ENCODE results near the gene TMEM179. TPM values are rescaled to one million over a fixed set of nuclear protein-coding genes. Genes with fewer than 3 reads are reported as not detected.

Gene TMEM179
- polyA plus RNA-seq, 1 experiment = 0.10 TPM

DNA sequence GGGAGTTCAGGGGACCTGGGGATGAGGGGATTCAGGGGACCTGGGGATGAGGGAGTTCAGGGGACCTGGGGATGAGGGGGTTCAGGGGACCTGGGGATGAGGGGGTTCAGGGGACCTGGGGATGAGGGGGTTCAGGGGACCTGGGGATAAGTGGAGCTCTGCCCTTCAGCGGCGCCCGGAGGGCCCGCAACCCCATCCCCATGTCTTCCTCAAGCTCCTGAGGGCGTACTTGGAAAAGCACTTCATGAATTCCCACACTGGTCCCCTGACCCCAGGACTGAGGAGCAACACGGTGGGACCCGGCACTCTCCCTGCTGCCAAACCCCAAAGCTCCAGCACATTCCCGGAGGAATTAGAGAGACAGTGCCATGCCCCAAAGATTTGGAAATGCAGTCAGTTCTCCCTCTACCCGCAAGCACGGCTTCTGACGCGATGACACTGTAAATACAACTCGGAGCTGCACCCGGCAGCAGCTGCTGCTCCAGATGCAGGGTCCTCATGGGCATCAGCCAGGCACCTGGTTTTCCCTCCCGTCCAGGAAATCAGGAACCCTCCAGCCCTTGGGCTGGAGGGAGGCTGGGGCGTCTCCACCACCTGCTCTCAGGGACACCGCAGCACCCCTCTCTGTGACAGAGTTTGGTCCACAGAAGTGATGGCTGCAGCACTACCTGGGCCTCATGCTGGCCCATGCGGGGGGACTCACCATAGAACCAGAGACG is 57.8 kb downstream of the TMEM179 start:
- TF ChIP-seq, protein P1, sequence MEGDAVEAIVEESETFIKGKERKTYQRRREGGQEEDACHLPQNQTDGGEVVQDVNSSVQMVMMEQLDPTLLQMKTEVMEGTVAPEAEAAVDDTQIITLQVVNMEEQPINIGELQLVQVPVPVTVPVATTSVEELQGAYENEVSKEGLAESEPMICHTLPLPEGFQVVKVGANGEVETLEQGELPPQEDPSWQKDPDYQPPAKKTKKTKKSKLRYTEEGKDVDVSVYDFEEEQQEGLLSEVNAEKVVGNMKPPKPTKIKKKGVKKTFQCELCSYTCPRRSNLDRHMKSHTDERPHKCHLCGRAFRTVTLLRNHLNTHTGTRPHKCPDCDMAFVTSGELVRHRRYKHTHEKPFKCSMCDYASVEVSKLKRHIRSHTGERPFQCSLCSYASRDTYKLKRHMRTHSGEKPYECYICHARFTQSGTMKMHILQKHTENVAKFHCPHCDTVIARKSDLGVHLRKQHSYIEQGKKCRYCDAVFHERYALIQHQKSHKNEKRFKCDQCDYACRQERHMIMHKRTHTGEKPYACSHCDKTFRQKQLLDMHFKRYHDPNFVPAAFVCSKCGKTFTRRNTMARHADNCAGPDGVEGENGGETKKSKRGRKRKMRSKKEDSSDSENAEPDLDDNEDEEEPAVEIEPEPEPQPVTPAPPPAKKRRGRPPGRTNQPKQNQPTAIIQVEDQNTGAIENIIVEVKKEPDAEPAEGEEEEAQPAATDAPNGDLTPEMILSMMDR (IDR thresholded peaks at IDR 0.05; ENCODE audit: low read depth, low read length) = no peak
- no peak for DNase-seq (ENCODE audit: low read depth, low spot score)
- H3K9me3 ChIP-seq (ENCODE audit: control insufficient read depth, insufficient read depth, low read length) = no peaks in the 10 kb centered on the region
- no peak overlapping the region for H3K4me3 ChIP-seq (ENCODE audit: low read depth, low read length)
- H3K27me3 ChIP-seq (ENCODE audit: control insufficient read depth, insufficient read depth, low read length) = peaks cover 2% of the 10 kb centered on the region
- ChIA-PET CTCF (interaction anchor here (1.3 kb wide), 1 partner anchor 18 kb away, joined by 6 read pairs; no protein-coding TSS in a partner anchor), POLR2A (no interaction called here)
- no peak overlapping the region for H3K27ac ChIP-seq (ENCODE audit: low read depth, low read length)

- H3K4me3 ChIP-seq (ENCODE audit: low read depth, low read length) = no peak overlapping the region
- ChIA-PET POLR2A (no interaction called here), CTCF (no interaction called here)
- H3K27me3 ChIP-seq (ENCODE audit: control insufficient read depth, insufficient read depth, low read length) = peaks cover 2% of the 10 kb centered on the region
- DNase-seq (ENCODE audit: low read depth, low spot score) = no peak
- TF ChIP-seq, protein P1 (IDR thresholded peaks at IDR 0.05; ENCODE audit: low read depth, low read length) = no peak
- no peaks in the 10 kb centered on the region for H3K9me3 ChIP-seq (ENCODE audit: control insufficient read depth, insufficient read depth, low read length)
- no peak overlapping the region for H3K27ac ChIP-seq (ENCODE audit: low read depth, low read length)
These were observed 58.5 kb downstream of the TMEM179 start for GRCh38 chr14:104545942-104546501.

GRCh38 chr14:104545151-104545941 is 59.2 kb downstream of the TMEM179 start:
- Histone ChIP-seq H3K27ac (ENCODE audit: low read depth, low read length) (no peak overlapping the region), H3K27me3 (ENCODE audit: control insufficient read depth, insufficient read depth, low read length) (peaks cover 2% of the 10 kb centered on the region), H3K4me3 (ENCODE audit: low read depth, low read length) (no peak overlapping the region), H3K9me3 (ENCODE audit: control insufficient read depth, insufficient read depth, low read length) (no peaks in the 10 kb centered on the region)
- TF ChIP-seq, protein P1 (IDR thresholded peaks at IDR 0.05; ENCODE audit: low read depth, low read length) = no peak
- ChIA-PET POLR2A (no interaction called here), CTCF (no interaction called here)
- no peak for DNase-seq (ENCODE audit: low read depth, low spot score)

DNA sequence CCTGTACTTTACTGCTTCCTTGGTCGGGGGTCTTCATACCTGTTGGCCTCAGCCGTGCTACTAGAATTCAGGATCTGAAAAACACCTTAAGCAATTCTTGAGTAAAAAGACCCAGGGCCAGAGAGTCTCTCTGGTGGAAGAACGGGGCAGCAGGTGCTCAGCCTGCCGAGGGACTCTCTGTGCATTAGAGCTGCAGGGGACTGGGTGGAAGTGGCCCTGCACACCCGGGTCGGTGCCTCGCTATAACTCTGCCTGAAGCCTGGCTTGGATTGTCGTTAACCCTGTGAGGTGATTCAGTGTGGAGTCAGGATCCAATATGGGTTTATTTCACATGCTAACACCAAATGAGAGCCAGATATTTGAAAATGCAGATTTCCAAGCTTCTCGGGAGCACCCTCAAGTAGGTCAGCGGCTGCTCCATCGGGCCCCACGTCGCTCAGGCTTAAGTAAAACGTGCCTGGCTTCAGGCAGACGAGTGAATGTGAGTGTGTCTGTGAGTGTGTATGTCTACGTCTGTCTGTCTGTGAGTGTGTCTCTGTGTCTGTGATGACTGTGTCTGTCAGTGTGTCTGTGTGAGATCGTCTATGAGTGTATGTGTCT is 60.1 kb downstream of the TMEM179 start:
- H3K27me3 ChIP-seq (ENCODE audit: control insufficient read depth, insufficient read depth, low read length) = peaks cover 2% of the 10 kb centered on the region
- no peaks in the 10 kb centered on the region for H3K9me3 ChIP-seq (ENCODE audit: control insufficient read depth, insufficient read depth, low read length)
- ChIA-PET POLR2A (no interaction called here), CTCF (no interaction called here)
- H3K27ac ChIP-seq (ENCODE audit: low read depth, low read length) = no peak overlapping the region
- DNase-seq (ENCODE audit: low read depth, low spot score) = no peak
- H3K4me3 ChIP-seq (ENCODE audit: low read depth, low read length) = no peak overlapping the region
- TF ChIP-seq, protein P1 (IDR thresholded peaks at IDR 0.05; ENCODE audit: low read depth, low read length) = no peak

Data from AG04450 (cell line).